ENCODE measurements around the gene ZNF467. TPM values are rescaled to one million over a fixed set of nuclear protein-coding genes. Genes with fewer than 3 reads are reported as not detected.

Gene ZNF467
- total RNA-seq, 1 donor from 2014 or later, result 3.4 TPM

GRCh38 chr7:149723795-149724495 lies 49.4 kb downstream of the ZNF467 start:
- TF ChIP-seq CTCF (IDR thresholded peaks at IDR 0.05), result no peak
- Mint-ChIP-seq H3K27ac (ENCODE audit: unreplicated experiment) (no peak overlapping the region), H3K4me3 (ENCODE audit: unreplicated experiment) (no peak overlapping the region)

GRCh38 chr7:149723082-149723767 lies 50.2 kb downstream of the ZNF467 start:
- DNase-seq (ENCODE audit: extremely low spot score, unreplicated experiment), result no peak
- TF ChIP-seq CTCF (IDR thresholded peaks at IDR 0.05), result no peak
- peaks cover 9% of the 10 kb centered on the region for H3K4me1 Mint-ChIP-seq (ENCODE audit: unreplicated experiment)
- no peak overlapping the region for H3K27ac Mint-ChIP-seq (ENCODE audit: unreplicated experiment)
- peaks cover 29% of the 10 kb centered on the region for H3K36me3 Mint-ChIP-seq (ENCODE audit: unreplicated experiment)
- no peaks in the 10 kb centered on the region for H3K27me3 Mint-ChIP-seq (ENCODE audit: unreplicated experiment)
- no peak overlapping the region for H3K4me3 Mint-ChIP-seq (ENCODE audit: unreplicated experiment)
- no peaks in the 10 kb centered on the region for H3K9me3 Mint-ChIP-seq (ENCODE audit: unreplicated experiment)

More at GRCh38 chr7:149723795-149724495, 49.4 kb downstream of the ZNF467 start:
- Mint-ChIP-seq H3K36me3 (ENCODE audit: unreplicated experiment) (peaks cover 31% of the 10 kb centered on the region), H3K27me3 (ENCODE audit: unreplicated experiment) (no peaks in the 10 kb centered on the region), H3K9me3 (ENCODE audit: unreplicated experiment) (no peaks in the 10 kb centered on the region), H3K4me1 (ENCODE audit: unreplicated experiment) (peaks cover 5% of the 10 kb centered on the region)
- no peak for DNase-seq (ENCODE audit: extremely low spot score, unreplicated experiment)

- Mint-ChIP-seq H3K27ac (ENCODE audit: unreplicated experiment) (no peak overlapping the region), H3K4me3 (ENCODE audit: unreplicated experiment) (no peak overlapping the region), H3K36me3 (ENCODE audit: unreplicated experiment) (peaks cover 23% of the 10 kb centered on the region), H3K9me3 (ENCODE audit: unreplicated experiment) (no peaks in the 10 kb centered on the region), H3K4me1 (ENCODE audit: unreplicated experiment) (peaks cover 9% of the 10 kb centered on the region), H3K27me3 (ENCODE audit: unreplicated experiment) (no peaks in the 10 kb centered on the region)
- TF ChIP-seq CTCF (IDR thresholded peaks at IDR 0.05), result no peak
- DNase-seq (ENCODE audit: extremely low spot score, unreplicated experiment), result no peak
These were observed 50.9 kb downstream of the ZNF467 start for GRCh38 chr7:149722356-149722957.

- no peak overlapping the region for H3K4me3 Mint-ChIP-seq (ENCODE audit: unreplicated experiment)
- peaks cover 14% of the 10 kb centered on the region for H3K4me1 Mint-ChIP-seq (ENCODE audit: unreplicated experiment)
- no peak for DNase-seq (ENCODE audit: extremely low spot score, unreplicated experiment)
- H3K27ac Mint-ChIP-seq (ENCODE audit: unreplicated experiment), result no peak overlapping the region
- no peak for TF ChIP-seq CTCF (IDR thresholded peaks at IDR 0.05)
- H3K36me3 Mint-ChIP-seq (ENCODE audit: unreplicated experiment), result peaks cover 17% of the 10 kb centered on the region
- no peaks in the 10 kb centered on the region for H3K9me3 Mint-ChIP-seq (ENCODE audit: unreplicated experiment)
- H3K27me3 Mint-ChIP-seq (ENCODE audit: unreplicated experiment), result no peaks in the 10 kb centered on the region
These were observed 52.2 kb downstream of the ZNF467 start for GRCh38 chr7:149721084-149721601.
